ENCODE data around the gene HNRNPA3. TPM values are rescaled to one million over a fixed set of nuclear protein-coding genes. Genes with fewer than 3 reads are reported as not detected.

The HNRNPA3 gene
- total and polyA plus RNA-seq, 2 of the 13 experiments (the other 11 are each of a cell fraction or from before 2014, with no cell fraction given): 73.3 to 97.7 TPM

DNA sequence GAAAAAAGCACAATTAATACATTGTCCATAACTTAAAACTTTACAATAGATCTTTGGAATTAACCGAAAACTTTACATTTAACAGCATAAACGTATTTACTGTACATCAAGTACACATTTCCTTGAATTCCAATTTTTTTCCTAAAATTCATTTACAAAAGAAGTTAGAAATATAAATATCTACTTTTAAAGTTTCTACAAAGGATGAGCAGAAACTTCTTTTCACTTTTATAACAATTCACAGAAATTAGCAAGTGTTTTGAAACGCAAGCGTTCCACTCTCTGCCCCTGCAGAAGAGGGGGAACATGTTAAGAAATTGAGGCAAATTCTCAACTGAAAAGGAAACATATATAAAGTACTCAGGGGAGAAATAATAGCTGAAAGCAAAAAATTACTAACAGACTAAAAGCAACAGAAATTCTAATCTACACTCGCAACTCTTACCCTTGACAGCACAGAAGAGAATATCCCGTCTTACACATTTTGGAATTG, 50.4 kb downstream of the HNRNPA3 start:
- intact Hi-C loops (cut with micrococcal nuclease; ENCODE audit: unreplicated experiment) (loop anchor here (1.0 to 5.0 kb wide), 5 partner anchors 34 to 154 kb away; no protein-coding TSS in a partner anchor), in situ Hi-C loops (cut with HindIII; ENCODE audit: extremely low pct_ligation_motif_present, low pct_unique_long_range_greater_than_20kb) (loop anchor here (5.0 kb wide), 4 partner anchors 51 to 129 kb away; partner anchors contain the start of genes AGPS and HNRNPA3)
- Histone ChIP-seq H3K36me3 (replicated peaks in 1 of 2; ENCODE audit: control insufficient read depth in 1 of 2, insufficient read depth in 2 of 2, low read length in 2 of 2) (peaks cover 0 to 6% of the 10 kb centered on the region in 2 experiments; a peak in 2 of 5 replicates), H3K9ac (ENCODE audit: insufficient read depth, low read depth, low read length) (peak overlapping the region; percentile 100), H3K27ac (ENCODE audit: extremely low read length, insufficient read depth, low read length) (peak overlapping the region; percentile 100), H3K4me1 (ENCODE audit: insufficient read depth, low read length) (peaks cover 66% of the 10 kb centered on the region), H3K27me3 (ENCODE audit: control insufficient read depth in 1 of 2, insufficient read depth in 2 of 2, low read length in 2 of 2) (no peaks in the 10 kb centered on the region; a peak in 1 of 5 replicates), H3K79me2 (ENCODE audit: insufficient read depth, low read length) (peaks cover 66% of the 10 kb centered on the region), H3K4me3 (replicated peaks in 1 of 3; ENCODE audit: insufficient read depth in 1 of 3, low read depth in 2 of 3, low read length in 3 of 3) (peak overlapping the region; percentile 94 to 99 (median 98)), H3K4me2 (ENCODE audit: low read depth, low read length) (peak overlapping the region; percentile 96), H2AFZ (ENCODE audit: low read length) (no peak overlapping the region), H4K20me1 (ENCODE audit: insufficient read depth, low read length) (peaks cover 52% of the 10 kb centered on the region), H3K9me3 (ENCODE audit: low read length) (no peaks in the 10 kb centered on the region)
- ATAC-seq (no peak), DNase-seq (ENCODE audit: low spot score) (no peak), FAIRE-seq (no peak)
- under 1% methylated on average over 6 of the region's 6 CpGs for WGBS (ENCODE audit: low lambda C conversion rate)
- BruUV-seq (replicated peaks): TSS peak; percentile 44
- ChIA-PET CTCF (ENCODE audit: low intra/inter-chr PET ratio, low total read pairs) (interaction anchor here (0.9 to 3.5 kb wide), 5 partner anchors 8 to 99 kb away, joined by 5 to 24 read pairs (median 11); no protein-coding TSS in a partner anchor), POLR2A (interaction anchor here (0.6 to 5.3 kb wide), 26 partner anchors 10 to 1657 kb away, joined by 3 to 96 read pairs (median 6); partner anchors contain the start of gene HNRNPA3)
- TF ChIP-seq ZNF318 (CRISPR knock-in tag; IDR thresholded peaks at IDR 0.05): no peak
- TF ChIP-seq, protein P1, sequence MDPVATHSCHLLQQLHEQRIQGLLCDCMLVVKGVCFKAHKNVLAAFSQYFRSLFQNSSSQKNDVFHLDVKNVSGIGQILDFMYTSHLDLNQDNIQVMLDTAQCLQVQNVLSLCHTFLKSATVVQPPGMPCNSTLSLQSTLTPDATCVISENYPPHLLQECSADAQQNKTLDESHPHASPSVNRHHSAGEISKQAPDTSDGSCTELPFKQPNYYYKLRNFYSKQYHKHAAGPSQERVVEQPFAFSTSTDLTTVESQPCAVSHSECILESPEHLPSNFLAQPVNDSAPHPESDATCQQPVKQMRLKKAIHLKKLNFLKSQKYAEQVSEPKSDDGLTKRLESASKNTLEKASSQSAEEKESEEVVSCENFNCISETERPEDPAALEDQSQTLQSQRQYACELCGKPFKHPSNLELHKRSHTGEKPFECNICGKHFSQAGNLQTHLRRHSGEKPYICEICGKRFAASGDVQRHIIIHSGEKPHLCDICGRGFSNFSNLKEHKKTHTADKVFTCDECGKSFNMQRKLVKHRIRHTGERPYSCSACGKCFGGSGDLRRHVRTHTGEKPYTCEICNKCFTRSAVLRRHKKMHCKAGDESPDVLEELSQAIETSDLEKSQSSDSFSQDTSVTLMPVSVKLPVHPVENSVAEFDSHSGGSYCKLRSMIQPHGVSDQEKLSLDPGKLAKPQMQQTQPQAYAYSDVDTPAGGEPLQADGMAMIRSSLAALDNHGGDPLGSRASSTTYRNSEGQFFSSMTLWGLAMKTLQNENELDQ (CRISPR knock-in tag; IDR thresholded peaks at IDR 0.05; ENCODE audit: borderline replicate concordance): no peak
- TF ChIP-seq ELF1 (CRISPR knock-in tag; IDR thresholded peaks at IDR 0.05): no peak
- TF ChIP-seq, protein P2, sequence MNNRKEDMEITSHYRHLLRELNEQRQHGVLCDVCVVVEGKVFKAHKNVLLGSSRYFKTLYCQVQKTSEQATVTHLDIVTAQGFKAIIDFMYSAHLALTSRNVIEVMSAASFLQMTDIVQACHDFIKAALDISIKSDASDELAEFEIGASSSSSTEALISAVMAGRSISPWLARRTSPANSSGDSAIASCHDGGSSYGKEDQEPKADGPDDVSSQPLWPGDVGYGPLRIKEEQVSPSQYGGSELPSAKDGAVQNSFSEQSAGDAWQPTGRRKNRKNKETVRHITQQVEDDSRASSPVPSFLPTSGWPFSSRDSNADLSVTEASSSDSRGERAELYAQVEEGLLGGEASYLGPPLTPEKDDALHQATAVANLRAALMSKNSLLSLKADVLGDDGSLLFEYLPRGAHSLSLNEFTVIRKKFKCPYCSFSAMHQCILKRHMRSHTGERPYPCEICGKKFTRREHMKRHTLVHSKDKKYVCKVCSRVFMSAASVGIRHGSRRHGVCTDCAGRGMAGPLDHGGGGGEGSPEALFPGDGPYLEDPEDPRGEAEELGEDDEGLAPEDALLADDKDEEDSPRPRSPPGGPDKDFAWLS (CRISPR knock-in tag; IDR thresholded peaks at IDR 0.05; ENCODE audit: borderline replicate concordance): no peak
- TF ChIP-seq, protein P3, sequence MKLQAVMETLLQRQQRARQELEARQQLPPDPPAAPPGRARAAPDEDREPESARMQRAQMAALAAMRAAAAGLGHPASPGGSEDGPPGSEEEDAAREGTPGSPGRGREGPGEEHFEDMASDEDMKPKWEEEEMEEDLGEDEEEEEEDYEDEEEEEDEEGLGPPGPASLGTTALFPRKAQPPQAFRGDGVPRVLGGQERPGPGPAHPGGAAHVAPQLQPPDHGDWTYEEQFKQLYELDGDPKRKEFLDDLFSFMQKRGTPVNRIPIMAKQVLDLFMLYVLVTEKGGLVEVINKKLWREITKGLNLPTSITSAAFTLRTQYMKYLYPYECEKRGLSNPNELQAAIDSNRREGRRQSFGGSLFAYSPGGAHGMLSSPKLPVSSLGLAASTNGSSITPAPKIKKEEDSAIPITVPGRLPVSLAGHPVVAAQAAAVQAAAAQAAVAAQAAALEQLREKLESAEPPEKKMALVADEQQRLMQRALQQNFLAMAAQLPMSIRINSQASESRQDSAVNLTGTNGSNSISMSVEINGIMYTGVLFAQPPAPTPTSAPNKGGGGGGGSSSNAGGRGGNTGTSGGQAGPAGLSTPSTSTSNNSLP (IDR thresholded peaks at IDR 0.05; ENCODE audit: low read depth, low read length): no peak
- TF ChIP-seq TAF15 (IDR thresholded peaks at IDR 0.05; ENCODE audit: low read depth, low read length, poor library complexity, severe bottlenecking): no peak
- TF ChIP-seq, protein P4, sequence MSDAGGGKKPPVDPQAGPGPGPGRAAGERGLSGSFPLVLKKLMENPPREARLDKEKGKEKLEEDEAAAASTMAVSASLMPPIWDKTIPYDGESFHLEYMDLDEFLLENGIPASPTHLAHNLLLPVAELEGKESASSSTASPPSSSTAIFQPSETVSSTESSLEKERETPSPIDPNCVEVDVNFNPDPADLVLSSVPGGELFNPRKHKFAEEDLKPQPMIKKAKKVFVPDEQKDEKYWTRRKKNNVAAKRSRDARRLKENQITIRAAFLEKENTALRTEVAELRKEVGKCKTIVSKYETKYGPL (CRISPR knock-in tag; IDR thresholded peaks at IDR 0.05): no peak

All from HepG2 (cell line).